ENCODE measurements around the gene TMPRSS15.

Gene TMPRSS15

DNA sequence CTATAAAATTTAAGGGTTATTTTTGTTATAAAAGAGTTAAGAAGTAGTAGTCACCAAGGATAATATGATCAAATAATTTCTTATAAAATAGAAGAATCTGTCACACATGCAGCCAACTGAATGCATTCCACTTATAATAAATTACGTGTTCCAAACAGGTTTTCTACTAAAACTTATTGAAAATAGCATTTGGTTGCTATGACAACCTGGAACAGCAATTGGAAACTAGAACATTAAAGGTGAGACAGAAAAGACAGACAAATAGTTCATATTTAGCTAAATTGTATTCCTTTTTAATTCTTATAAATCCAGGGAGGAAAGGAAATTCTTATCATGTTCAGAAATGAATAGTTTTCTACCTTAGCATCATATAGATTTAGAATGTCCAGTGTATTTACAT lies 168.0 kb downstream of the TMPRSS15 start:
- DNase-seq, result no peak

DNA sequence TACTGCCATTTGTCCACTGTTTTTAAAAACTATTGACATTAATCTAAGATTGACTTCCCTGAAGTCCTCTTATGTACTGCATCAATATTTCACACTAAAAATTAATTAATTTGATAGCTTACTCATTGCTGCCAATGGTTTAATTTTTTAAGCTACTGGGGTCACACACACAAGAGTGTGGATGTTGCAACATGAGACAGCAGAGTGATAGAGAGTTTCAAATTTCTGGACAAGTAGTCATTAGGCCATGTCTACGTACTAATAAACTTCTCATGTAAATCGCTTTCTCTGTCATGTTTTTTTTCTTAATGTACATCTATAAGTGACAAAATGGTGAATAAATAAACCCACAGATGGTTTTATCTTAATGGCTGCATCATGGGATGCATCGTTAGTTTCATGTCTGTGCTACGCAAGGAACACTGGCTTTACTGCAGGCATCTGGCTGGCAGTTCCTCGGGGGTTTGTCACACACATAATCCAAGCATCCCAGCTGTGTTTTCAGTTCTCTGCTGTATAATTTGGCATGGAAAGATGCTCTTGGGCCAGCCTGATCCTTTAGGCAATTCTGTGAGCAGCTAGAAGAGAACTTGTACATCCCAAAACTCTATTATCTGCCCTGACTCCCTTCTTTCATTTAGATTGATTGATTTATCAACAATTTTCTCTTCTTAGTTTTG lies 175.4 kb downstream of the TMPRSS15 start:
- no peak for DNase-seq

DNA sequence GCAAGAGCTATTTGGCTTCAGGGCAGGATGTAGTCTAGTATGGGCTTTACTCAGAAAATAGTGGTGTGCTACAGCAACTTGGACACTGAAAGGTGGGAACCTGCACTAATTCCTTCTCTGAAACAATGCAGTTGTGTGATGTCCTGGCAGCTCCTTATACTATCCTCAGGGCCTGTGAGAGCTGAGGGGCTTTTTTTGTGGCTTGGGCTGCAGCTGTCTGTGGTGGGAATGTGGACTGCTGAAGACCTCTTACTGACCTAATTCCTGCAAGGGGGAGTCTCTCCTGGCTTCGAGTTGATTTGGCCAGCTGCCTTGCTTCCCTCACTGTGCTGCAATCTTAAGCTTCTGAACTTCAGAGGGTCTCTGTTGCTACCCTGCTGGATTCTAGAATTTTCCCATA lies 181.2 kb downstream of the TMPRSS15 start:
- no peak for DNase-seq

DNA sequence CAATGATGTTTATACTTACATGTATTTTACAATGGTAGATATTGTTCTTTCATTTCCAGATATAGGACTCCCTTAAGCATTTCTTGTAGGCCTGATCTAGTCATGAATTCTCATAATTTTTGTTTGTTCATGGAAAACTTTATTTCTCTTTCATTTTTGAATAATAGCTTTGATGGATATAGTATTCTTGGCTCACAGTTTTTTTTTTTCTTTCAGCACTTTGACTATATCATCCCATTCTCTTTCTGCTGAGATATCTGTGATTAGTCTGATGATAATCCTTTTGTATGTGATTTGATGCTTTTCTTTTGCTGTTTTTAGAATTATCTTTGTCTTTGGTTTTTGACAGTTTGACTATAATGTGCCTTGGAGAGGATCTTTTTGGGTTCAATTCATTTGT lies 183.1 kb downstream of the TMPRSS15 start:
- DNase-seq, result no peak

Data from stimulated activated CD4-positive, alpha-beta T cell treated with anti-CD3 and anti-CD28 coated beads, Interleukin-15, amount 100 ng/mL, for 24 hours (primary cell).